Liver (tissue), 9 donors: ENCODE measurements around the gene CBX2. TPM values are rescaled to one million over a fixed set of nuclear protein-coding genes. Genes with fewer than 3 reads are reported as not detected.

ENCODE experiments used
- DNase-seq: peaks from one replicate; pipeline ENCODE4 v3.0.0-alpha.2; 2017; ENCODE audit warnings: low spot score
- H3K27ac ChIP-seq, 2 donors: one replicate each; pipeline ENCODE4 v1.7.0; 2013; ENCODE audit warnings: inconsistent platforms in 2 of 2, low read length in 2 of 2, control low read depth in 1 of 2, low read depth in 1 of 2, mild to moderate bottlenecking in 1 of 2
- H3K27me3 ChIP-seq, 4 donors: one replicate each; pipeline versions ENCODE4 v1.6.1 to v1.7.0; 2013; ENCODE audit warnings: low read length in 3 of 4, inconsistent platforms in 1 of 4, mild to moderate bottlenecking in 1 of 4, moderate library complexity in 1 of 4; ENCODE audit not compliant: control insufficient read depth in 4 of 4, insufficient read depth in 4 of 4
- H3K36me3 ChIP-seq, 4 donors: one replicate each; pipeline versions ENCODE4 v1.6.1 to v1.7.0; 2013; ENCODE audit warnings: low read length in 3 of 4, mild to moderate bottlenecking in 3 of 4, low read depth in 1 of 4, moderate library complexity in 1 of 4; ENCODE audit not compliant: control insufficient read depth in 4 of 4, insufficient read depth in 3 of 4
- H3K4me1 ChIP-seq, 4 donors: one replicate each; pipeline versions ENCODE4 v1.6.1 to v1.7.0; 2013; ENCODE audit warnings: low read length in 3 of 4, mild to moderate bottlenecking in 3 of 4, moderate library complexity in 1 of 4; ENCODE audit not compliant: control insufficient read depth in 4 of 4, insufficient read depth in 4 of 4
- H3K4me3 ChIP-seq, 3 donors: one replicate each; pipeline versions ENCODE4 v1.6.1 to v1.7.0; 2013; ENCODE audit warnings: low read length in 3 of 3, control low read depth in 1 of 3, low read depth in 1 of 3, mild to moderate bottlenecking in 1 of 3
- H3K9ac ChIP-seq, 2 donors: one replicate each; pipeline ENCODE4 v1.7.0; 2013; ENCODE audit warnings: low read length in 2 of 2, mild to moderate bottlenecking in 2 of 2, moderate library complexity in 2 of 2, control low read depth in 1 of 2, low read depth in 1 of 2
- H3K9me3 ChIP-seq, 4 donors: one replicate each; pipeline versions ENCODE4 v1.6.1 to v1.7.0; 2013; ENCODE audit warnings: low read length in 3 of 4; ENCODE audit not compliant: control insufficient read depth in 4 of 4
- CTCF ChIP-seq: fragments of 150-350 bp; IDR thresholded peaks from 2 replicates; pipeline ENCODE4 v1.5.1; 2017; ENCODE audit warnings: improper control_type of control experiment, low read depth, low read length; ENCODE audit not compliant: missing input control
- EGR1 ChIP-seq, 2 donors: IDR thresholded peaks; 2 replicates each; pipeline ENCODE4 v1.6.1; 2016 to 2018; ENCODE audit warnings: antibody characterized with exemption in 2 of 2, low read depth in 2 of 2
- FOXA1 ChIP-seq: IDR thresholded peaks from 2 replicates; pipeline ENCODE4 v1.6.1; 2016; ENCODE audit warnings: antibody characterized with exemption
- FOXA2 ChIP-seq: IDR thresholded peaks from 2 replicates; pipeline ENCODE4 v1.6.1; 2016; ENCODE audit warnings: antibody characterized with exemption
- GABPA ChIP-seq, 2 donors: IDR thresholded peaks in 1 of 2; conservative IDR thresholded peaks in 1 of 2; 2 replicates each; pipeline ENCODE4 v1.6.1; 2016; ENCODE audit warnings: antibody characterized with exemption in 2 of 2, mild to moderate bottlenecking in 1 of 2, moderate library complexity in 1 of 2
- HNF4A ChIP-seq, 2 donors: conservative IDR thresholded peaks; 2 replicates each; pipeline ENCODE4 v1.6.1; 2016; ENCODE audit warnings: antibody characterized with exemption in 2 of 2, mild to moderate bottlenecking in 2 of 2
- HNF4G ChIP-seq: IDR thresholded peaks from 2 replicates; pipeline ENCODE4 v1.6.1; 2016; ENCODE audit warnings: antibody characterized with exemption
- JUND ChIP-seq, 2 donors: IDR thresholded peaks; 2 replicates each; pipeline ENCODE4 v1.6.1; 2016; ENCODE audit warnings: antibody characterized with exemption in 2 of 2
- NR2F2 ChIP-seq: IDR thresholded peaks from 2 replicates; pipeline ENCODE4 v1.6.1; 2016; ENCODE audit warnings: antibody characterized with exemption
- RAD21 ChIP-seq, 2 donors: IDR thresholded peaks; 2 replicates each; pipeline ENCODE4 v1.6.1; 2016; ENCODE audit warnings: antibody characterized with exemption in 2 of 2, mild to moderate bottlenecking in 2 of 2
- RXRA ChIP-seq, 2 donors: IDR thresholded peaks; 2 replicates each; pipeline ENCODE4 v1.6.1; 2017 to 2018; ENCODE audit warnings: antibody characterized with exemption in 2 of 2, mild to moderate bottlenecking in 1 of 2
- SP1 ChIP-seq: IDR thresholded peaks from 2 replicates; pipeline ENCODE4 v1.6.1; 2018; ENCODE audit warnings: antibody characterized with exemption, mild to moderate bottlenecking
- TAF1 ChIP-seq: conservative IDR thresholded peaks from 2 replicates; pipeline ENCODE4 v1.6.1; 2016; ENCODE audit warnings: antibody characterized with exemption, mild to moderate bottlenecking
- YY1 ChIP-seq: IDR thresholded peaks from 2 replicates; pipeline ENCODE4 v1.6.1; 2016; ENCODE audit warnings: antibody characterized with exemption, mild to moderate bottlenecking
- WGBS: extraction: QIAGEN DNeasy Blood & Tissue Kit; methylation state at CpG from one replicate; pipeline ENCODE4 v1.1.7; 2013; 5-methylcytosine and 5-hydroxymethylcytosine counted together
- polyA plus RNA-seq, 2 donors: library from polyadenylated mRNA; stranded (reverse) in 1 of 2; unstranded in 1 of 2; fragments of 200-250 nt in 1 of 2; fragments of >200 nt in 1 of 2; fragmentation: Nextera tagmentation in 1 of 2; extraction: Ambion mirVana in 1 of 2; gene quantifications; one replicate each; pipeline versions ENCODE4 v1.2.1 to v1.2.3, GENCODE V29; 2013 to 2015
- total RNA-seq, 2 donors: library from RNA; depleted of rRNA; stranded (reverse); fragments of >200 nt; gene quantifications; one replicate each; pipeline ENCODE4 v1.2.3, GENCODE V29; 2014
- TF ChIP-seq, protein P1 (sequence below): IDR thresholded peaks from 2 replicates; pipeline ENCODE4 v1.6.1; 2016; ENCODE audit warnings: antibody characterized with exemption
- TF ChIP-seq, protein P2 (sequence below): IDR thresholded peaks from 2 replicates; pipeline ENCODE4 v1.6.1; 2016; ENCODE audit warnings: antibody characterized with exemption
- TF ChIP-seq, protein P3 (sequence below): IDR thresholded peaks from 2 replicates; pipeline ENCODE4 v1.6.1; 2016; ENCODE audit warnings: antibody characterized with exemption, mild to moderate bottlenecking
- TF ChIP-seq, protein P4 (sequence below): IDR thresholded peaks from 2 replicates; pipeline ENCODE4 v1.6.1; 2016; ENCODE audit warnings: antibody characterized with exemption
- donor health status: healthy.
- donor health status: healthy.
- donor health status: healthy.
- donor health status: healthy.
- donor health status: healthy.

CBX2 gene
- total and polyA plus RNA-seq, 4 donors: 0.33 to 2.4 (median 0.53) TPM

GRCh38 chr17:79765708-79766107, 12.2 kb upstream of the CBX2 start:
- TF ChIP-seq EGR1 (IDR thresholded peaks at IDR 0.05; ENCODE audit: low read depth in 2 of 2) (no peak), TAF1 (no peak), GABPA (IDR thresholded peaks at IDR 0.05 in 1 of 2, conservative IDR thresholded peaks at IDR 0.05 in 1 of 2) (no peak), HNF4G (no peak), HNF4A (conservative IDR thresholded peaks at IDR 0.05) (no peak), RAD21 (IDR thresholded peaks at IDR 0.05) (no peak), FOXA2 (no peak), NR2F2 (no peak), YY1 (no peak), CTCF (no peak), RXRA (IDR thresholded peaks at IDR 0.05) (no peak), JUND (IDR thresholded peaks at IDR 0.05) (no peak), FOXA1 (no peak), SP1 (no peak)
- TF ChIP-seq, protein P1, sequence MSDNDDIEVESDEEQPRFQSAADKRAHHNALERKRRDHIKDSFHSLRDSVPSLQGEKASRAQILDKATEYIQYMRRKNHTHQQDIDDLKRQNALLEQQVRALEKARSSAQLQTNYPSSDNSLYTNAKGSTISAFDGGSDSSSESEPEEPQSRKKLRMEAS: no peak
- TF ChIP-seq, protein P2, sequence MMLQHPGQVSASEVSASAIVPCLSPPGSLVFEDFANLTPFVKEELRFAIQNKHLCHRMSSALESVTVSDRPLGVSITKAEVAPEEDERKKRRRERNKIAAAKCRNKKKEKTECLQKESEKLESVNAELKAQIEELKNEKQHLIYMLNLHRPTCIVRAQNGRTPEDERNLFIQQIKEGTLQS: no peak
- TF ChIP-seq, protein P3, sequence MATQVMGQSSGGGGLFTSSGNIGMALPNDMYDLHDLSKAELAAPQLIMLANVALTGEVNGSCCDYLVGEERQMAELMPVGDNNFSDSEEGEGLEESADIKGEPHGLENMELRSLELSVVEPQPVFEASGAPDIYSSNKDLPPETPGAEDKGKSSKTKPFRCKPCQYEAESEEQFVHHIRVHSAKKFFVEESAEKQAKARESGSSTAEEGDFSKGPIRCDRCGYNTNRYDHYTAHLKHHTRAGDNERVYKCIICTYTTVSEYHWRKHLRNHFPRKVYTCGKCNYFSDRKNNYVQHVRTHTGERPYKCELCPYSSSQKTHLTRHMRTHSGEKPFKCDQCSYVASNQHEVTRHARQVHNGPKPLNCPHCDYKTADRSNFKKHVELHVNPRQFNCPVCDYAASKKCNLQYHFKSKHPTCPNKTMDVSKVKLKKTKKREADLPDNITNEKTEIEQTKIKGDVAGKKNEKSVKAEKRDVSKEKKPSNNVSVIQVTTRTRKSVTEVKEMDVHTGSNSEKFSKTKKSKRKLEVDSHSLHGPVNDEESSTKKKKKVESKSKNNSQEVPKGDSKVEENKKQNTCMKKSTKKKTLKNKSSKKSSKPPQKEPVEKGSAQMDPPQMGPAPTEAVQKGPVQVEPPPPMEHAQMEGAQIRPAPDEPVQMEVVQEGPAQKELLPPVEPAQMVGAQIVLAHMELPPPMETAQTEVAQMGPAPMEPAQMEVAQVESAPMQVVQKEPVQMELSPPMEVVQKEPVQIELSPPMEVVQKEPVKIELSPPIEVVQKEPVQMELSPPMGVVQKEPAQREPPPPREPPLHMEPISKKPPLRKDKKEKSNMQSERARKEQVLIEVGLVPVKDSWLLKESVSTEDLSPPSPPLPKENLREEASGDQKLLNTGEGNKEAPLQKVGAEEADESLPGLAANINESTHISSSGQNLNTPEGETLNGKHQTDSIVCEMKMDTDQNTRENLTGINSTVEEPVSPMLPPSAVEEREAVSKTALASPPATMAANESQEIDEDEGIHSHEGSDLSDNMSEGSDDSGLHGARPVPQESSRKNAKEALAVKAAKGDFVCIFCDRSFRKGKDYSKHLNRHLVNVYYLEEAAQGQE: no peak
- TF ChIP-seq, protein P4, sequence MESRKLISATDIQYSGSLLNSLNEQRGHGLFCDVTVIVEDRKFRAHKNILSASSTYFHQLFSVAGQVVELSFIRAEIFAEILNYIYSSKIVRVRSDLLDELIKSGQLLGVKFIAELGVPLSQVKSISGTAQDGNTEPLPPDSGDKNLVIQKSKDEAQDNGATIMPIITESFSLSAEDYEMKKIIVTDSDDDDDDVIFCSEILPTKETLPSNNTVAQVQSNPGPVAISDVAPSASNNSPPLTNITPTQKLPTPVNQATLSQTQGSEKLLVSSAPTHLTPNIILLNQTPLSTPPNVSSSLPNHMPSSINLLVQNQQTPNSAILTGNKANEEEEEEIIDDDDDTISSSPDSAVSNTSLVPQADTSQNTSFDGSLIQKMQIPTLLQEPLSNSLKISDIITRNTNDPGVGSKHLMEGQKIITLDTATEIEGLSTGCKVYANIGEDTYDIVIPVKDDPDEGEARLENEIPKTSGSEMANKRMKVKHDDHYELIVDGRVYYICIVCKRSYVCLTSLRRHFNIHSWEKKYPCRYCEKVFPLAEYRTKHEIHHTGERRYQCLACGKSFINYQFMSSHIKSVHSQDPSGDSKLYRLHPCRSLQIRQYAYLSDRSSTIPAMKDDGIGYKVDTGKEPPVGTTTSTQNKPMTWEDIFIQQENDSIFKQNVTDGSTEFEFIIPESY: no peak
- no peak for DNase-seq
- H3K27ac ChIP-seq: no peak overlapping the region
- no peaks in the 10 kb centered on the region for H3K27me3 ChIP-seq
- WGBS: 80% methylated on average over 3 of the region's 3 CpGs
- H3K4me3 ChIP-seq: no peak overlapping the region
- H3K9ac ChIP-seq: no peak overlapping the region
- H3K36me3 ChIP-seq: no peaks in the 10 kb centered on the region
- H3K9me3 ChIP-seq: no peaks in the 10 kb centered on the region
- H3K4me1 ChIP-seq: no peaks in the 10 kb centered on the region
